Chondrocyte (in vitro differentiated cells): ENCODE results near the gene ABCB9. TPM values are rescaled to one million over a fixed set of nuclear protein-coding genes. Genes with fewer than 3 reads are reported as not detected.

Experiments used
- DNase-seq: peaks from one replicate; pipeline ENCODE4 v3.0.0; 2021; ENCODE audit warnings: mixed read lengths, low spot score
- H3K27ac Mint-ChIP-seq: one replicate; pipeline ENCODE4 v1.8.0; 2021; ENCODE audit warnings: mild to moderate bottlenecking, moderate library complexity, mixed read lengths; ENCODE audit not compliant: unreplicated experiment
- H3K27me3 Mint-ChIP-seq: 2 replicates; pipeline ENCODE4 v1.8.0; 2021; ENCODE audit warnings: low read depth, mixed read lengths
- H3K36me3 Mint-ChIP-seq: 2 replicates; pipeline ENCODE4 v1.8.0; 2021; ENCODE audit warnings: low read depth, mixed read lengths
- H3K4me1 Mint-ChIP-seq: 2 replicates; pipeline ENCODE4 v1.8.0; 2021; ENCODE audit warnings: low read depth, mild to moderate bottlenecking, mixed read lengths
- H3K4me3 Mint-ChIP-seq: one replicate; pipeline ENCODE4 v1.8.0; 2021; ENCODE audit warnings: mild to moderate bottlenecking, moderate library complexity, mixed read lengths; ENCODE audit not compliant: unreplicated experiment
- H3K9me3 Mint-ChIP-seq: 2 replicates; pipeline ENCODE4 v1.8.0; 2021; ENCODE audit warnings: low read depth, mixed read lengths
- microRNA-seq: library from miRNA; unstranded; fragments of <30 nt; microRNA quantifications from one replicate; pipeline ENCODE4 v1.2.0, GENCODE V29; 2020; ENCODE audit warnings: borderline number of aligned reads
- total RNA-seq: library from RNA; stranded (reverse); gene quantifications from 3 replicates; pipeline ENCODE4 v1.2.1, GENCODE V29; 2021
- TF ChIP-seq, protein P1 (sequence below): fragments of 200-600 bp; sonication (generic); IDR thresholded peaks from 2 replicates; pipeline ENCODE4 v1.5.0; 2021; ENCODE audit warnings: antibody characterized with exemption, mild to moderate bottlenecking, moderate library complexity

The ABCB9 gene
- total RNA-seq, 1 donor from 2014 or later = 14.2 TPM

- Mint-ChIP-seq H3K9me3 (no peaks in the 10 kb centered on the region), H3K4me1 (peaks cover 64% of the 10 kb centered on the region)
These were observed 81.4 kb downstream of the ABCB9 start for GRCh38 chr12:122884860-122885259.

GRCh38 chr12:122884091-122884826, 82.0 kb downstream of the ABCB9 start:
- H3K36me3 Mint-ChIP-seq = no peaks in the 10 kb centered on the region
- no peak overlapping the region for H3K4me3 Mint-ChIP-seq
- TF ChIP-seq, protein P1, sequence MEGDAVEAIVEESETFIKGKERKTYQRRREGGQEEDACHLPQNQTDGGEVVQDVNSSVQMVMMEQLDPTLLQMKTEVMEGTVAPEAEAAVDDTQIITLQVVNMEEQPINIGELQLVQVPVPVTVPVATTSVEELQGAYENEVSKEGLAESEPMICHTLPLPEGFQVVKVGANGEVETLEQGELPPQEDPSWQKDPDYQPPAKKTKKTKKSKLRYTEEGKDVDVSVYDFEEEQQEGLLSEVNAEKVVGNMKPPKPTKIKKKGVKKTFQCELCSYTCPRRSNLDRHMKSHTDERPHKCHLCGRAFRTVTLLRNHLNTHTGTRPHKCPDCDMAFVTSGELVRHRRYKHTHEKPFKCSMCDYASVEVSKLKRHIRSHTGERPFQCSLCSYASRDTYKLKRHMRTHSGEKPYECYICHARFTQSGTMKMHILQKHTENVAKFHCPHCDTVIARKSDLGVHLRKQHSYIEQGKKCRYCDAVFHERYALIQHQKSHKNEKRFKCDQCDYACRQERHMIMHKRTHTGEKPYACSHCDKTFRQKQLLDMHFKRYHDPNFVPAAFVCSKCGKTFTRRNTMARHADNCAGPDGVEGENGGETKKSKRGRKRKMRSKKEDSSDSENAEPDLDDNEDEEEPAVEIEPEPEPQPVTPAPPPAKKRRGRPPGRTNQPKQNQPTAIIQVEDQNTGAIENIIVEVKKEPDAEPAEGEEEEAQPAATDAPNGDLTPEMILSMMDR = no peak
- H3K27ac Mint-ChIP-seq = no peak overlapping the region
- no peaks in the 10 kb centered on the region for H3K27me3 Mint-ChIP-seq
- peaks cover 67% of the 10 kb centered on the region for H3K4me1 Mint-ChIP-seq
- DNase-seq = no peak
- no peaks in the 10 kb centered on the region for H3K9me3 Mint-ChIP-seq

More at GRCh38 chr12:122884860-122885259, 81.4 kb downstream of the ABCB9 start:
- no peak overlapping the region for H3K27ac Mint-ChIP-seq
- H3K4me3 Mint-ChIP-seq = no peak overlapping the region
- no peaks in the 10 kb centered on the region for H3K27me3 Mint-ChIP-seq
- DNase-seq = no peak
- H3K36me3 Mint-ChIP-seq = no peaks in the 10 kb centered on the region
- TF ChIP-seq, protein P1 = no peak

- no peaks in the 10 kb centered on the region for H3K27me3 Mint-ChIP-seq
- no peaks in the 10 kb centered on the region for H3K36me3 Mint-ChIP-seq
- no peaks in the 10 kb centered on the region for H3K9me3 Mint-ChIP-seq
- H3K4me1 Mint-ChIP-seq = peaks cover 60% of the 10 kb centered on the region
- TF ChIP-seq, protein P1 = no peak
- no peak overlapping the region for H3K4me3 Mint-ChIP-seq
- no peak overlapping the region for H3K27ac Mint-ChIP-seq
- DNase-seq = no peak
These were observed 83.2 kb downstream of the ABCB9 start for GRCh38 chr12:122882908-122883558.

DNA sequence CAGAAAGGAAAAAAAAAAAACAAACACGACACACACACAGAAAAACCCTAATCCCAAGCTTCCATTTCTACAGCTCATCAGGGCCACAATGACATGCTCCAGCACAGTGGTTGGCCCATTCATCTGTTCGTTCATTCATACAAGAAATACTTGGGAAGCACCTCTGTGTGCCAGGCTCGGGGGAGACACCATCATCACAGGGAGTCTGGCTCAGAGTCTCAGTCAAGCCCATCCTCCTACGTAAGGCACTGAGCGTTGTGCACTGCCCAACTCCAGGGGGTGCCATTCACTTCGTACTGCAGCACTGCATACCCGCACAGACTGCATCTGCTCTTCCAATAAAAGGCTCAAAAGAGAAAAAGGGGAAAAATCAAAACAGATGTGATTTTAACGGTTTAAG, 85.6 kb downstream of the ABCB9 start:
- TF ChIP-seq, protein P1 = peak; percentile 73
- Mint-ChIP-seq H3K9me3 (no peaks in the 10 kb centered on the region), H3K27ac (peak overlapping the region; percentile 80), H3K27me3 (no peaks in the 10 kb centered on the region), H3K36me3 (no peaks in the 10 kb centered on the region), H3K4me3 (no peak overlapping the region), H3K4me1 (peaks cover 60% of the 10 kb centered on the region)
- DNase-seq = no peak

DNA sequence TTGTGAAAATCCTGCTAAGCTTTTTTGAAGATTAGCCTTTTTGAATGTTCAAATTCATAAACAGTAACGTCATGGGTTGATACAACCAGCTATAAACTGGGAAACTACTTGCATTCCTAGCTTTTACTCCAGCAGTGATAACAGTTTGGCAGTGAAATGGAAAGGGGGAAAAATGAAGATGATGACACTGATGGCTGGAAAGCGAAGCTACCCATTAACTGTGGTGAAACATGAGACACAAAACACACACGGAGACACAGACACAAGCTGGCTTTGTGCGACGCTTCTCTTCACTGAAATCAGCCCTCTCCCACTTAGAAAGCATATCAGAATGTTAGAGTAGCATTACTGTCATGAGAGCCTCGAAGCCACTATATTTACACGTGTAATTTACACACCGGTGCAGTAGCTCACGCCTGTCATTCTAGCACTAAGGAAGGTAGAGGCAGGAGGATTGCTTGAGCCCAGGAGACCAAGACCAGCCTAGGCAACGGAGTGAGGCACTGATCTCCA, 86.1 kb downstream of the ABCB9 start:
- no peaks in the 10 kb centered on the region for H3K9me3 Mint-ChIP-seq
- H3K36me3 Mint-ChIP-seq = no peaks in the 10 kb centered on the region
- H3K27me3 Mint-ChIP-seq = no peaks in the 10 kb centered on the region
- TF ChIP-seq, protein P1 = no peak
- H3K4me1 Mint-ChIP-seq = peaks cover 64% of the 10 kb centered on the region
- no peak overlapping the region for H3K4me3 Mint-ChIP-seq
- no peak for DNase-seq
- H3K27ac Mint-ChIP-seq = peak overlapping the region; percentile 80

Small RNA genes within 50 kb of the gene (microRNA-seq; reads per million reads assigned to microRNA genes)
- not detected for gene MIR4304

Other genes with a start within 250 kb of the ABCB9 start
- gene HCAR3, start 249.7 kb downstream of the ABCB9 start, total RNA-seq = not detected in 3 replicates
- not detected in 3 replicates for gene HCAR1, start 235.6 kb downstream of the ABCB9 start, total RNA-seq
- 46.3 to 57.6 TPM (median 49.6 TPM) in 3 replicates for gene DENR, start 213.6 kb downstream of the ABCB9 start, total RNA-seq
- 0.30 to 0.63 TPM (median 0.62 TPM) in 3 replicates for gene CCDC62, start 191.9 kb downstream of the ABCB9 start, total RNA-seq
- 13.8 to 14.1 TPM (median 13.8 TPM) in 3 replicates for gene HIP1R, start 131.0 kb downstream of the ABCB9 start, total RNA-seq
- gene VPS37B, start 70.3 kb downstream of the ABCB9 start, total RNA-seq = 17.4 to 25.3 TPM (median 24.4 TPM) in 3 replicates
- gene OGFOD2, start 8.8 kb upstream of the ABCB9 start, total RNA-seq = 12.0 to 13.7 TPM (median 13.5 TPM) in 3 replicates
- gene ARL6IP4, start 14.2 kb upstream of the ABCB9 start, total RNA-seq = 145 to 165 TPM (median 146 TPM) in 3 replicates
- gene PITPNM2, start 184.6 kb upstream of the ABCB9 start, total RNA-seq = 6.1 to 11.6 TPM (median 11.5 TPM) in 3 replicates